Esophagus (tissue), 2 donors: ENCODE data around the gene RNASE13. TPM values are rescaled to one million over a fixed set of nuclear protein-coding genes. Genes with fewer than 3 reads are reported as not detected.

ENCODE experiments used
- H3K27ac ChIP-seq, 2 donors: one replicate each; pipeline ENCODE4 v1.5.1; 2013; ENCODE audit warnings: low read depth in 2 of 2, mild to moderate bottlenecking in 2 of 2, inconsistent platforms in 1 of 2, low read length in 1 of 2, moderate library complexity in 1 of 2
- H3K27me3 ChIP-seq, 2 donors: one replicate each; pipeline ENCODE4 v1.6.1; 2013; ENCODE audit warnings: low read length in 2 of 2, control low read depth in 1 of 2, mild to moderate bottlenecking in 1 of 2; ENCODE audit not compliant: insufficient read depth in 2 of 2, control insufficient read depth in 1 of 2
- H3K36me3 ChIP-seq, 2 donors: one replicate each; pipeline ENCODE4 v1.6.1; 2013; ENCODE audit warnings: low read length in 1 of 2; ENCODE audit not compliant: control insufficient read depth in 2 of 2, insufficient read depth in 2 of 2
- H3K4me1 ChIP-seq, 2 donors: one replicate each; pipeline ENCODE4 v1.6.1; 2013; ENCODE audit warnings: low read length in 1 of 2; ENCODE audit not compliant: control insufficient read depth in 2 of 2, insufficient read depth in 2 of 2
- H3K4me3 ChIP-seq, 2 donors: one replicate each; pipeline ENCODE4 v1.5.1; 2013; ENCODE audit warnings: low read length in 2 of 2, mild to moderate bottlenecking in 2 of 2, low read depth in 1 of 2, moderate library complexity in 1 of 2
- H3K9me3 ChIP-seq, 2 donors: one replicate each; pipeline ENCODE4 v1.6.1; 2013; ENCODE audit warnings: mild to moderate bottlenecking in 2 of 2, low read depth in 1 of 2, low read length in 1 of 2, moderate library complexity in 1 of 2; ENCODE audit not compliant: control insufficient read depth in 2 of 2, insufficient read depth in 1 of 2
- whole genome bisulfite sequencing, 2 donors: extraction: QIAGEN DNeasy Blood & Tissue Kit; methylation state at CpG; one replicate each; pipeline ENCODE4 v1.1.7; 2013; 5-methylcytosine and 5-hydroxymethylcytosine counted together
- polyA plus RNA-seq, 2 donors: library from polyadenylated mRNA; stranded (reverse); fragments of 200-250 nt; gene quantifications; one replicate each; pipeline ENCODE4 v1.2.3, GENCODE V29; 2013
- donor health status: healthy with polysubstance abuse.
- donor health status: Bipolar disorder and iron deficiency.

RNASE13 gene
- polyA plus RNA-seq, 2 donors, result not detected

DNA sequence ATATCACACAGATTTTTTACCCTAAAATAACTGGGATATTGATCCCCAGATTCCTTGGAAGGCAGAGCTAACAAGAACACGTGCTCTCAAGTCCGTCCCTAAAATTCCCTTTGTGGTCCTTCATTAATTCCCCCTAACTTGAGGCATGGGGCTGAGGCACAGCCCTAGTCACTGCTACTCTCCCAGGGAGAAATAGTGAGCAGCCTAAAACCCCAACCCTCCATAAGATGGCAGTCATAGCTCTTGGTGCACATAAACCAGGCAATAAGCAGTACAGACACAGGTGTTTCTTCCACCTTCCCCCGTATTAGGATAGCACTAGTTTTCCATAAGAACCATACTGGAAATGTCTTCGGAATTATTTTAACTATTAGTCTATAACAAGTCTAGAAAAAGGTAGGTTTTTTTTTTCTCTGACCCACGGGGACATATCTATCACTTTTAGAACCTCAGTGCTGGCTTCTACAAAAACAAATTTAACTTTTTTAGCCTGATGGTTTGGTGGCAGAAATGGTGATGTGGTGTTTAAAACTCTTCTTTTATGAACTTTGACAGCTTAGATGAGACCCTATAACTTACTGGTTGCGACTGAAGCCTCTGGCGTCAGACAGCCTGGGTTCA lies 32.4 kb upstream of the RNASE13 start:
- Histone ChIP-seq H3K4me1 (peaks cover 0 to 6% of the 10 kb centered on the region in 2 donors), H3K4me3 (no peak overlapping the region), H3K27me3 (peaks cover 0 to 3% of the 10 kb centered on the region in 2 donors), H3K9me3 (no peaks in the 10 kb centered on the region), H3K36me3 (no peaks in the 10 kb centered on the region), H3K27ac (no peak overlapping the region)
- 70 to 72% methylated on average over 7 of the region's 7 CpGs for WGBS, 2 donors

DNA sequence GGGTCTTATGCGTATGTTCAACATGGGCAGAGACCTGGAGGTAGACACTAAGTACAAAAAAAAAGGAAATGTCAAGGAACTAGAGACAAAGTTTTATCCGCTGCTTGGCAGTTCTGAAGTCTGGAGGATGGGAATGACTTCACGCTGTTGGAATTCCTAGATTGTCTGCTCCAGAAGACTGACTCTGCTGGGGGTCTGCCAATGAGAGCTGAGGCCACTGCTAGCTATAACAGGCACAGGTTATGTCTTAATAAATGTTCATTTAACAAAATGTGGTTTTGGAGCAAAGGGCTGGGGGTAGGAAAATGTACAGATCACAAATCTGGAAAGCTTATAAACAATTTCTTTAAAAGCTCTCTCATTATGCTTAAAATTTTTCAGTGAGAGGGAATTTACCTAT lies 28.9 kb upstream of the RNASE13 start:
- WGBS, 2 donors, result 49 to 53% methylated on average over 3 of the region's 3 CpGs
- Histone ChIP-seq H3K4me3 (no peak overlapping the region), H3K36me3 (no peaks in the 10 kb centered on the region), H3K4me1 (no peaks in the 10 kb centered on the region), H3K9me3 (no peaks in the 10 kb centered on the region), H3K27me3 (no peaks in the 10 kb centered on the region), H3K27ac (no peak overlapping the region)

DNA sequence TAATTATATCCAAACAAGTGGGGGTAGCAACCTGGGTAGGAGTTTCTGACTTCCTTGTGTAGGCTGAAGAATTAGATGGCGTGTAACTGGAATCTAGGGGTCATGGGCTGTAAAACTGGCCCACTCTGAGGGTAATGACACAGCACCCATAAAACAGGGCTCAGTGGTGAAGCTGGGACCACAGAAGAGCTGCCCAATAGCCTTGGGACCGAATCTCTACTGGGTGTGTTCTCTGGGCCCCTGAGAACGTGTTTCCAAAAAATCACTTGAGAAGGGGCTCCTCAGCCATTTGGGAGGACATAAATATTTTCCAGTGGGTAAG lies 26.7 kb upstream of the RNASE13 start:
- no peak overlapping the region for H3K27ac ChIP-seq
- no peaks in the 10 kb centered on the region for H3K27me3 ChIP-seq
- H3K36me3 ChIP-seq, result no peaks in the 10 kb centered on the region
- WGBS, 2 donors, result 80 to 88% methylated on average over 3 of the region's 3 CpGs
- H3K4me3 ChIP-seq, result no peak overlapping the region
- no peaks in the 10 kb centered on the region for H3K4me1 ChIP-seq
- no peaks in the 10 kb centered on the region for H3K9me3 ChIP-seq

DNA sequence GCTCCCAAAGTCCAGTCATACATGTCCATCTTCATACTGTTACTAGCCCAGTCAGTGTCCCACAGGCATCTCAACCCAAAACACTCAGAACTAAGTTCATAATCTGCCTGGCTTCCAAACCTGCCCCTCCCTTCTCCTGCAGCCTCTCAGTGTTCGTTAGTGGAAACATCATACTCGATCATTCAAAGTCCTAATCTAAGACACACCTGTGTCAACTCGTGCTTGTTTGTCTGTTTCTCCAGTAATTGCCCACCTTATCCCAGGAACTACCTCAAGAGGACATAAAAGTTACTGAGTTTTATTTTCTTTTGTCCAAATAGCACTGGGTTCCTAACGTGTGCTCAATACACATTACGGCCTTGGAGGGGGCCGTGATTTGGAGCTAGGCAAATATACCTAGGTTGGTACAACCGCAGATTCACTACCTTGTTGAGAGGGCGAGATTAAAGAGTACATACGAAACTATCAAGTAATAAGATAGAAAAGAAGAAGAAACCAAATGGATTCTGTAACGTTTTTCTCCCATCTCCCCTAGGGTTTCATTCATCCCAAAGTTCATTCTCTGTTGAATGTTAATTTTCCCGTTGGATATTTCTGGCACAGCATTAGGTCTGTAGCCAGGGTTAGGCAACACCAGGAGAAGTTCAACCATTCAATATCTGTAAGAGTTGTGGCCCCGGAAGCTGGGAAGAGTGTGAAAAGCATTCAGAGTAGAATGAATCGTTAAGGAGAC lies 26.2 kb upstream of the RNASE13 start:
- no peak overlapping the region for H3K27ac ChIP-seq
- H3K4me3 ChIP-seq, result no peak overlapping the region
- no peaks in the 10 kb centered on the region for H3K4me1 ChIP-seq
- H3K9me3 ChIP-seq, result no peaks in the 10 kb centered on the region
- no peaks in the 10 kb centered on the region for H3K27me3 ChIP-seq
- H3K36me3 ChIP-seq, result no peaks in the 10 kb centered on the region
- 58 to 74% methylated on average over 13 of the region's 13 CpGs for WGBS, 2 donors

DNA sequence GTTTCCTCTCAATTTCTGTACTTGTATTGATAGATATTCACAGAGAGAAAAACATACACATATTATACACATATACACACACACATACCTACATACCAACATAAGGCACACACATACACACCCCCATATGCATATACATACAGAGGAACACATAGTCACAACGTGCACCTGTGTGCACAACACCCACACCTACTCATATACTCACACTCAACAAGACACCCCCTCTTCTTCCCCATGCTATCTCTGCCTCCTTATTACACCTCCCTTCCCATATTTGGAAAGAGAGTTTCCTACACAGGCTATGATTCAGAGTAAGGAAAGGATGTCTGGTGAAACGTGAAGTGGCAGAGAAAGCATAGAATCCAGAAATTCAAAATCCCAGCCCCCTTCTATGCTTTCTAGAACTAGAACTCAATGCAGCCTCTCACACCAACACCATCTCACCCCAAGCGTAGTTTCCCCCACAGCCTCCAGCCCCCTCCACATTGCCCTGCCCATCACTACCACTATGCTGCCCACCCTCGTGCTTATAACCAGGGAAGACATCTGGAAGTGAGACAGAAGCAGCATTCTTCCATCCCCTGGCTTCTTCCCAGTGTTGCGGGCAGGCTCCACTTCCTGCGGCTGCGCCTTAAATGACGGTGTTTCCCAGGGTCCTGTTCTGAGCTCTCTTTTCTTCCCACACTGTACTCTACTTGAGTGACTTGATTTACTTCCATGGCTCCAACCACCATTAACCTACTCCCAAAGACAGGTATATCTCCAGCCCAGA lies 25.4 kb upstream of the RNASE13 start:
- Histone ChIP-seq H3K4me1 (no peaks in the 10 kb centered on the region), H3K36me3 (no peaks in the 10 kb centered on the region), H3K27ac (no peak overlapping the region), H3K9me3 (no peaks in the 10 kb centered on the region), H3K27me3 (no peaks in the 10 kb centered on the region), H3K4me3 (no peak overlapping the region)
- WGBS, 2 donors, result 70 to 71% methylated on average over 8 of the region's 8 CpGs

DNA sequence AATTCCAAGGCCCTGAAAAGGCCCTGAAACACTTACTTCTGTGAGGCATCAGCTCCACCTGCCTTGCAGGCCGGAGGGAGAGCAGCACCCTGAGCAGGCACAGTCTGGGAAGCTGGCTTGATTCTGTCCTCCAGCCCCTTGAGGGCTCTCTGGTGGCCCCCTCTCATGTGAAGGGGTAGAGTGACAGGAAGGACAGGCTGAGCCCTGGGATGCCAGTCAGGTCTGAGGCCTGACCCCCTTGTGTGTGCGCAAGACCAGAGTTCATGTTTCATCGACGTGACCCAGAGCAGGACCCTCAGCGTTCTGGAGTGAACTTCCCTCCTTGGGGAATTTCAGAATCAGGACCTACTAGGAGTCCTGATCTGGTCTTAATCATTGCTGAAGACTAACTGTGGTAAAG lies 24.3 kb upstream of the RNASE13 start:
- Histone ChIP-seq H3K4me1 (no peaks in the 10 kb centered on the region), H3K27ac (no peak overlapping the region), H3K27me3 (no peaks in the 10 kb centered on the region), H3K4me3 (no peak overlapping the region), H3K36me3 (no peaks in the 10 kb centered on the region), H3K9me3 (no peaks in the 10 kb centered on the region)
- WGBS, 2 donors, result 88 to 90% methylated on average over 5 of the region's 5 CpGs

DNA sequence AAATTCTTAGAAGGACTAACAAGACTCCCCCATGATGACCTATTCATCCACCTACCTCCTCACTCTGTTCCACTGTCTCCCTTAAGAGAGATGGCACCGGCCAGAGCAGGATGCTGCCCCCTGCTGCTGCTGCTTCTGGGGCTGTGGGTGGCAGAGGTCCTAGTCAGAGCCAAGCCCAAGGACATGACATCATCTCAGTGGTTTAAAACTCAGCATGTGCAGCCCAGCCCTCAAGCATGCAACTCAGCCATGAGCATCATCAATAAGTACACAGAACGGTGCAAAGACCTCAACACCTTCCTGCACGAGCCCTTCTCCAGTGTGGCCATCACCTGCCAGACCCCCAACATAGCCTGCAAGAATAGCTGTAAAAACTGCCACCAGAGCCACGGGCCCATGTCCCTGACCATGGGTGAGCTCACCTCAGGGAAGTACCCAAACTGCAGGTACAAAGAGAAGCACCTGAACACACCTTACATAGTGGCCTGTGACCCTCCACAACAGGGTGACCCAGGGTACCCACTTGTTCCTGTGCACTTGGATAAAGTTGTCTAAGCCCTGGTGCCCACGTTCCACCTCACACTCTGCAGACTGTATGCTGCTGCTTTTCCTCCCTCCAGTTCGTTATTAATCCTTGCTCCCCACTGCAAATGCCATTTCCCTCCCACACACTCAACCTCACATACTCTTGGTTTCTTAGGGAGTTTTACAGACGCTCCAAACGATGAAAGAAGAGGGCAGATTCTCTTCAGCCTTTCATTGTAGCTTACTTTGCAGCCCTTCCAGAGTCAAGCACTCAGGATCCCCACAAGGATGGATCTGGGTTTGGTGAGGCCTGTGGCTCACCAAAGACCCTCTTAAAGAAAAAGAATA lies 23.4 kb upstream of the RNASE13 start, which contains the start of gene RNASE8:
RNASE8 (plus strand) TSS at position 20 of the 873 bp plus-strand sequence; CDS start at position 91, 71 bp downstream.
- no peaks in the 10 kb centered on the region for H3K27me3 ChIP-seq
- WGBS, 2 donors, result 71 to 75% methylated on average over 8 of the region's 8 CpGs
- H3K27ac ChIP-seq, result no peak within 1 kb of the TSS
- H3K4me3 ChIP-seq, result no peak within 1 kb of the TSS
- H3K9me3 ChIP-seq, result no peaks in the 10 kb centered on the region
- H3K36me3 ChIP-seq, result no peaks in the 10 kb centered on the region
- no peaks in the 10 kb centered on the region for H3K4me1 ChIP-seq

DNA sequence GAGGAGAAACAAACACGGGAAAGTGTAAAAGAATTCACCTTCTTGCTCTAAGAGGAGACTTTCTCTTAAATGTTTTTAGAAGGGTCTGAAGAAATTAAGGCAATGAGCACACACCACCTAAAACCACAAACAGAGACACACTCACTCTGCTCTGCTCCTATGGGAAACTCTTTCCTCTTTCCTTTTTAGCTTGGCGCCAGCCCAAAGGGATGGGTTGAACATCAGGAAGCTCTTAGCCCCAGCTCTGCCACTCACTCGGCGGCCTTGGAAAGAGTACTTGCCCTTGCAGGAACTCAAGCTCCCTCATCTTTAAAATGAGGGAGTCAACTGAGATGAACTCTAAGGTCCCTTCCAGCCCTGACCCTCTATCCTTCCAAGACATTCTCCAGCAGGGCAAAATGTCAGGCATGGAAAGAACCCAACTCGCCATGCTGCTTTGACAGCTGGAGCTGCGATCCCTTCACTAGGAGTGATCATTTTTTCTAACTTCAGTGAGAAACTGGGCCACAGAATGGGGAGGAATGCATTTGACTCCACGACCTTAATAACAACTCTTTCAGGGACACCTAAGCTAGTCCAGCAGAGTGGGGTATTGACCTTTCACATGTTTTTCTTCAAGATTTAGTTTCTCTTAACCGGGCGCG lies 22.0 kb upstream of the RNASE13 start:
- Histone ChIP-seq H3K27ac (no peak overlapping the region), H3K4me1 (no peaks in the 10 kb centered on the region), H3K9me3 (no peaks in the 10 kb centered on the region), H3K4me3 (no peak overlapping the region), H3K36me3 (no peaks in the 10 kb centered on the region), H3K27me3 (no peaks in the 10 kb centered on the region)
- WGBS, 2 donors, result 77 to 79% methylated on average over 10 of the region's 10 CpGs
